Measurements from ENCODE around the gene CAMTA2. TPM values are rescaled to one million over a fixed set of nuclear protein-coding genes. Genes with fewer than 3 reads are reported as not detected.

The CAMTA2 gene
- total and polyA plus RNA-seq, 2 donors from 2014 or later, result 40.1 to 47.1 TPM

GRCh38 chr17:4934173-4934979, 53.1 kb downstream of the CAMTA2 start:
- Histone ChIP-seq H3K27ac (ENCODE audit: low read depth in 2 of 2, low read length in 2 of 2) (no peak overlapping the region), H3K4me1 (ENCODE audit: control insufficient read depth in 2 of 3, insufficient read depth in 2 of 3, low read depth in 1 of 3, low read length in 3 of 3) (peaks cover 0 to 20% (median 12%) of the 10 kb centered on the region in 3 donors), H3K36me3 (ENCODE audit: control insufficient read depth in 2 of 3, insufficient read depth in 3 of 3, low read length in 3 of 3) (peaks cover 0 to 14% (median 3%) of the 10 kb centered on the region in 3 donors), H3K4me3 (ENCODE audit: low read length in 3 of 3) (no peak overlapping the region), H3K9ac (ENCODE audit: low read length in 3 of 3) (peak overlapping the region in 1 of 3 donors; percentile 19), H3K27me3 (ENCODE audit: control insufficient read depth, insufficient read depth, low read length) (no peaks in the 10 kb centered on the region), H3K9me3 (ENCODE audit: control insufficient read depth in 2 of 3, insufficient read depth in 1 of 3, low read length in 3 of 3) (no peaks in the 10 kb centered on the region)
- FAIRE-seq (no peak), DNase-seq (peak in 2 of 5 donors; percentile 34 to 79)
- no peak for TF ChIP-seq CTCF (IDR thresholded peaks at IDR 0.05; ENCODE audit: borderline replicate concordance, extremely low read depth, insufficient read depth)
- intact Hi-C loops (cut with DNase I), result no loop called here

- intact Hi-C loops (cut with DNase I), result no loop called here
- peaks cover 0 to 13% (median 5%) of the 10 kb centered on the region in 3 donors for H3K4me1 ChIP-seq (ENCODE audit: control insufficient read depth in 2 of 3, insufficient read depth in 2 of 3, low read depth in 1 of 3, low read length in 3 of 3)
- no peak overlapping the region for H3K4me3 ChIP-seq (ENCODE audit: low read length in 3 of 3)
- no peaks in the 10 kb centered on the region for H3K27me3 ChIP-seq (ENCODE audit: control insufficient read depth, insufficient read depth, low read length)
- peaks cover 0 to 14% (median 3%) of the 10 kb centered on the region in 3 donors for H3K36me3 ChIP-seq (ENCODE audit: control insufficient read depth in 2 of 3, insufficient read depth in 3 of 3, low read length in 3 of 3)
- no peak overlapping the region for H3K27ac ChIP-seq (ENCODE audit: low read depth in 2 of 2, low read length in 2 of 2)
- DNase-seq (peak in 1 of 5 donors; percentile 62), FAIRE-seq (no peak)
- H3K9ac ChIP-seq (ENCODE audit: low read length in 3 of 3), result peak overlapping the region in 1 of 3 donors; percentile 19
- no peaks in the 10 kb centered on the region for H3K9me3 ChIP-seq (ENCODE audit: control insufficient read depth in 2 of 3, insufficient read depth in 1 of 3, low read length in 3 of 3)
- TF ChIP-seq CTCF (IDR thresholded peaks at IDR 0.05; ENCODE audit: borderline replicate concordance, extremely low read depth, insufficient read depth), result no peak
Measured at GRCh38 chr17:4933646-4934045, 53.8 kb downstream of the CAMTA2 start.

- FAIRE-seq (no peak), DNase-seq (peak in 1 of 5 donors; percentile 48)
- no peak overlapping the region for H3K27ac ChIP-seq (ENCODE audit: low read depth in 2 of 2, low read length in 2 of 2)
- peaks cover 0 to 6% (median 0%) of the 10 kb centered on the region in 3 donors for H3K4me1 ChIP-seq (ENCODE audit: control insufficient read depth in 2 of 3, insufficient read depth in 2 of 3, low read depth in 1 of 3, low read length in 3 of 3)
- H3K27me3 ChIP-seq (ENCODE audit: control insufficient read depth, insufficient read depth, low read length), result no peaks in the 10 kb centered on the region
- intact Hi-C loops (cut with DNase I), result no loop called here
- H3K9ac ChIP-seq (ENCODE audit: low read length in 3 of 3), result no peak overlapping the region
- H3K4me3 ChIP-seq (ENCODE audit: low read length in 3 of 3), result no peak overlapping the region
- H3K9me3 ChIP-seq (ENCODE audit: control insufficient read depth in 2 of 3, insufficient read depth in 1 of 3, low read length in 3 of 3), result no peaks in the 10 kb centered on the region
- H3K36me3 ChIP-seq (ENCODE audit: control insufficient read depth in 2 of 3, insufficient read depth in 3 of 3, low read length in 3 of 3), result peaks cover 0 to 9% (median under 1%) of the 10 kb centered on the region in 3 donors
- no peak for TF ChIP-seq CTCF (IDR thresholded peaks at IDR 0.05; ENCODE audit: borderline replicate concordance, extremely low read depth, insufficient read depth)
Measured at GRCh38 chr17:4932756-4933155, 54.7 kb downstream of the CAMTA2 start.
